ENCODE results near the gene ERGIC1. TPM values are rescaled to one million over a fixed set of nuclear protein-coding genes. Genes with fewer than 3 reads are reported as not detected.

Gene ERGIC1
- total RNA-seq, 1 donor from 2014 or later = 131 TPM

DNA sequence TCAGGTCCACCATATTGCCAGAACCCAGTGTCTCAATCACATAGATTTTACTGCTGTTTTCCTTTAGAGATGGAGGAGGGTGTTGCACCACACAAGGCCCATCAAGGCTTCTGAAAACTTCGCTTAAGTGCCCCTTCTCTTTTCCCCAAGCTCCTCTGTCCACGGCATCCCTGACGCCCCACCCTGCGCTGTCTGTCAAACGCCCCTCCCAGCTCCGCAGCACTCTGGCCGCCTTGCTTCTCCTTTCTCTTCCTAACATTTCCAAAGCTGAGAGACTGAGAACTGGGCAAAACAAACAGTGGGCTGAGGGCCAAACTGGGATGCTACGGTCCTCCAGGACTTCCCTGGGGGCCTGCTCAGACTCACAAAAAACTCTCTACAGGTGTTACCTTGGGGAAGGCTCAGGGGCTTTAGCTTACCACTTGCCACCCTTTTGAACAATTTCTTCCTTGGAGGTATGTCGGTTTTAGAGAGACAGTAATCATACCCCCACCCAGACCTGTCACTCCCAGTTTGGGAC is 28.3 kb upstream of the ERGIC1 start:
- H2AFZ ChIP-seq (ENCODE audit: low read depth, low read length) = no peak overlapping the region
- H3K36me3 Mint-ChIP-seq (ENCODE audit: low read depth, unreplicated experiment) = no peaks in the 10 kb centered on the region
- peak overlapping the region; percentile 47 for H3K27ac Mint-ChIP-seq (ENCODE audit: unreplicated experiment)
- no peaks in the 10 kb centered on the region for H3K27me3 ChIP-seq (ENCODE audit: insufficient read depth, low read length)
- no peaks in the 10 kb centered on the region for H3K79me2 ChIP-seq (ENCODE audit: insufficient read depth, low read length)
- no peaks in the 10 kb centered on the region for H3K9me3 Mint-ChIP-seq (ENCODE audit: unreplicated experiment)
- H3K4me2 ChIP-seq (ENCODE audit: low read length) = no peak overlapping the region
- DNase-seq (ENCODE audit: low read depth) (no peak), FAIRE-seq (no peak)
- H3K27ac ChIP-seq (ENCODE audit: low read depth, low read length) = no peak overlapping the region
- peaks cover 34% of the 10 kb centered on the region for H3K4me1 ChIP-seq (ENCODE audit: insufficient read depth, low read length)
- H3K4me1 Mint-ChIP-seq (ENCODE audit: low read depth, unreplicated experiment) = peaks cover 19% of the 10 kb centered on the region
- H3K4me3 Mint-ChIP-seq (ENCODE audit: unreplicated experiment) = no peak overlapping the region
- no peaks in the 10 kb centered on the region for H4K20me1 ChIP-seq (ENCODE audit: insufficient read depth, low read length)
- H3K9ac ChIP-seq (ENCODE audit: low read length) = no peak overlapping the region
- no peak for TF ChIP-seq EZH2 (IDR thresholded peaks at IDR 0.05; ENCODE audit: insufficient read depth, low read length)
- TF ChIP-seq, protein P1, sequence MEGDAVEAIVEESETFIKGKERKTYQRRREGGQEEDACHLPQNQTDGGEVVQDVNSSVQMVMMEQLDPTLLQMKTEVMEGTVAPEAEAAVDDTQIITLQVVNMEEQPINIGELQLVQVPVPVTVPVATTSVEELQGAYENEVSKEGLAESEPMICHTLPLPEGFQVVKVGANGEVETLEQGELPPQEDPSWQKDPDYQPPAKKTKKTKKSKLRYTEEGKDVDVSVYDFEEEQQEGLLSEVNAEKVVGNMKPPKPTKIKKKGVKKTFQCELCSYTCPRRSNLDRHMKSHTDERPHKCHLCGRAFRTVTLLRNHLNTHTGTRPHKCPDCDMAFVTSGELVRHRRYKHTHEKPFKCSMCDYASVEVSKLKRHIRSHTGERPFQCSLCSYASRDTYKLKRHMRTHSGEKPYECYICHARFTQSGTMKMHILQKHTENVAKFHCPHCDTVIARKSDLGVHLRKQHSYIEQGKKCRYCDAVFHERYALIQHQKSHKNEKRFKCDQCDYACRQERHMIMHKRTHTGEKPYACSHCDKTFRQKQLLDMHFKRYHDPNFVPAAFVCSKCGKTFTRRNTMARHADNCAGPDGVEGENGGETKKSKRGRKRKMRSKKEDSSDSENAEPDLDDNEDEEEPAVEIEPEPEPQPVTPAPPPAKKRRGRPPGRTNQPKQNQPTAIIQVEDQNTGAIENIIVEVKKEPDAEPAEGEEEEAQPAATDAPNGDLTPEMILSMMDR (IDR thresholded peaks at IDR 0.05; ENCODE audit: insufficient read depth, low read depth, low read length) = no peak
- no peaks in the 10 kb centered on the region for H3K9me3 ChIP-seq (ENCODE audit: insufficient read depth, low read depth, low read length)
- no peaks in the 10 kb centered on the region for H3K27me3 Mint-ChIP-seq (ENCODE audit: low read depth, unreplicated experiment)
- no peak overlapping the region for H3K4me3 ChIP-seq (ENCODE audit: insufficient read depth, low read depth, low read length)
- H3K36me3 ChIP-seq (ENCODE audit: insufficient read depth, low read length) = no peaks in the 10 kb centered on the region

DNA sequence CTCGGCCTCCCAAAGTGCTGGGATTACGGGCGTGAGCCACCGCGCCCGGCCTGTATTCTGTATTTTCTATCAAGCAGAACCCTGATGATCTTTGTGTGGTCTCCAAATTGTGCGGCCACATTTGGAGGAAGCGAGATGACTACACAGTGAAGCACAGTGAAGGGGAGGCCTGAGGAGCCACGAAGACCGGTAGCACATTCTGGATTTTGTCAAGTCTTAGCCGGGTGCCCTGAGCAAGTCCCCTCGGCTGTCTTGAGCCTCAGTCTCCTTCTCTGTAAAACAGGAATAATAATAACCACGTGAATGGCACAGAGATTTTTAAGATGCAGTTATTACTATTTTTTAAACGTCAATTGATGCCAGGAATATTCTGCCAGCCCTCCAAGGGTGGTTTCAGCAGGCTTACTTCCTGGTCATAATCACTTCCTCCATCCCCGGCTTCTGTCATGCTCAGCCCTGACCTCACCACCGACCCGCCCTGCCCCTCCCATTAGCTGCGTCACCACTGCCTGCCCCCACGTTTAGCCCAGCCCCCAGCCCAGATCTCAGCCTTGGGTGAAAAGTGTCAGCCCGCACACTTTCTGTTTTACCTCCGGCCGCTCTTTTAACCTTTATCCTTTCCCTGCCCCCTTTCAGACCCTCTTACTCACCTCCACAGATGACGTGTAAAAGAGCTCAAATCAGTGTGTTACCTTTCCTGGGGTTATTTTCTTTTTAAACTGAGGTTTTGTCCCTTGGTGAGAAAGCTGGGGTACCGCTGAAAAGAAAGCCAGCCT is 27.0 kb upstream of the ERGIC1 start:
- Histone ChIP-seq H3K36me3 (ENCODE audit: insufficient read depth, low read length) (no peaks in the 10 kb centered on the region), H2AFZ (ENCODE audit: low read depth, low read length) (peak overlapping the region; percentile 65), H3K4me1 (ENCODE audit: insufficient read depth, low read length) (peaks cover 21% of the 10 kb centered on the region), H3K9ac (ENCODE audit: low read length) (peak overlapping the region; percentile 81), H3K4me3 (ENCODE audit: insufficient read depth, low read depth, low read length) (peak overlapping the region; percentile 19), H3K4me2 (ENCODE audit: low read length) (peak overlapping the region; percentile 78), H4K20me1 (ENCODE audit: insufficient read depth, low read length) (no peaks in the 10 kb centered on the region), H3K79me2 (ENCODE audit: insufficient read depth, low read length) (no peaks in the 10 kb centered on the region), H3K27ac (ENCODE audit: low read depth, low read length) (peak overlapping the region; percentile 80), H3K9me3 (ENCODE audit: insufficient read depth, low read depth, low read length) (no peaks in the 10 kb centered on the region), H3K27me3 (ENCODE audit: insufficient read depth, low read length) (no peaks in the 10 kb centered on the region)
- H3K4me1 Mint-ChIP-seq (ENCODE audit: low read depth, unreplicated experiment) = peaks cover 10% of the 10 kb centered on the region
- H3K9me3 Mint-ChIP-seq (ENCODE audit: unreplicated experiment) = no peaks in the 10 kb centered on the region
- H3K27me3 Mint-ChIP-seq (ENCODE audit: low read depth, unreplicated experiment) = no peaks in the 10 kb centered on the region
- H3K4me3 Mint-ChIP-seq (ENCODE audit: unreplicated experiment) = no peak overlapping the region
- H3K27ac Mint-ChIP-seq (ENCODE audit: unreplicated experiment) = peak overlapping the region; percentile 93
- DNase-seq (ENCODE audit: low read depth) = peak; percentile 83
- no peak for FAIRE-seq
- TF ChIP-seq EZH2 (IDR thresholded peaks at IDR 0.05; ENCODE audit: insufficient read depth, low read length) = no peak
- TF ChIP-seq, protein P1 (IDR thresholded peaks at IDR 0.05; ENCODE audit: insufficient read depth, low read depth, low read length) = no peak
- H3K36me3 Mint-ChIP-seq (ENCODE audit: low read depth, unreplicated experiment) = no peaks in the 10 kb centered on the region

All from astrocyte (in vitro differentiated cells and primary cell).